ELR (cell line): ENCODE measurements around the gene DSC3.

ENCODE experiments used
- DNase-seq: peaks from one replicate; pipeline ENCODE4 v3.0.0-alpha.2; 2015; ENCODE audit warnings: low read depth

The DSC3 gene

GRCh38 chr18:30971338-30971956 is 71.1 kb downstream of the DSC3 start:
- peak; percentile 70 for DNase-seq

GRCh38 chr18:30970196-30970816 is 72.2 kb downstream of the DSC3 start:
- peak; percentile 75 for DNase-seq

- DNase-seq, result no peak
Observed at GRCh38 chr18:30969670-30970170, 72.8 kb downstream of the DSC3 start.

- no peak for DNase-seq
Observed at GRCh38 chr18:30967701-30968100, 74.8 kb downstream of the DSC3 start.

GRCh38 chr18:30965237-30965636 is 77.3 kb downstream of the DSC3 start:
- no peak for DNase-seq

GRCh38 chr18:30960661-30961060 is 81.9 kb downstream of the DSC3 start:
- DNase-seq, result no peak

GRCh38 chr18:30957066-30957465 is 85.5 kb downstream of the DSC3 start:
- DNase-seq, result peak; percentile 20

GRCh38 chr18:30954262-30954661 is 88.3 kb downstream of the DSC3 start:
- no peak for DNase-seq

- no peak for DNase-seq
Observed at GRCh38 chr18:30945761-30946160, 96.8 kb downstream of the DSC3 start.

- no peak for DNase-seq
Observed at GRCh38 chr18:30944773-30945417, 97.6 kb downstream of the DSC3 start.

- DNase-seq, result no peak
Observed at GRCh38 chr18:30940952-30941539, 101.5 kb downstream of the DSC3 start.
